ENCODE data around the gene FGF16. TPM values are rescaled to one million over a fixed set of nuclear protein-coding genes. Genes with fewer than 3 reads are reported as not detected.

FGF16 gene
- total RNA-seq, 1 experiment from 2014 or later: not detected

GRCh38 chrX:77441033-77441432 lies 6.2 kb upstream of the FGF16 start:
- BruUV-seq (replicated peaks): no TSS peak
- no peaks in the 10 kb centered on the region for H3K4me1 ChIP-seq (ENCODE audit: control insufficient read depth, insufficient read depth, low read length)
- intact Hi-C loops (cut with micrococcal nuclease; ENCODE audit: unreplicated experiment): no loop called here
- ChIA-PET POLR2A (no interaction called here), CTCF (no interaction called here)
- H3K4me3 ChIP-seq (ENCODE audit: low read depth in 2 of 2, low read length in 2 of 2): no peak overlapping the region
- H3K36me3 ChIP-seq (ENCODE audit: control insufficient read depth, insufficient read depth, low read length): no peaks in the 10 kb centered on the region
- in situ Hi-C loops (cut with HindIII; ENCODE audit: low pct_unique_long_range_greater_than_20kb, low sequenced_read_pairs): no loop called here
- H3K9me3 ChIP-seq (ENCODE audit: control insufficient read depth, insufficient read depth, low read depth, low read length): no peaks in the 10 kb centered on the region
- ATAC-seq (no peak), DNase-seq (ENCODE audit: low read depth, low spot score) (no peak)
- no peaks in the 10 kb centered on the region for H3K27me3 ChIP-seq (ENCODE audit: control insufficient read depth, insufficient read depth, low read length)
- H3K27ac ChIP-seq (ENCODE audit: low read length): no peak overlapping the region
- TF ChIP-seq TCF7L2 (IDR thresholded peaks at IDR 0.05; ENCODE audit: low read depth, low read length) (no peak), SIN3A (IDR thresholded peaks at IDR 0.05; ENCODE audit: borderline replicate concordance, insufficient read depth, low read depth, low read length) (no peak), CTCF (IDR thresholded peaks at IDR 0.05) (no peak), POLR2AphosphoS5 (IDR thresholded peaks at IDR 0.05; ENCODE audit: low read depth, low read length) (no peak), REST (IDR thresholded peaks at IDR 0.05; ENCODE audit: insufficient read depth in 1 of 2, low read depth in 2 of 2, low read length in 1 of 2) (no peak)

GRCh38 chrX:77441479-77441878 lies 5.7 kb upstream of the FGF16 start:
- H3K27ac ChIP-seq (ENCODE audit: low read length): no peak overlapping the region
- H3K36me3 ChIP-seq (ENCODE audit: control insufficient read depth, insufficient read depth, low read length): no peaks in the 10 kb centered on the region
- TF ChIP-seq REST (IDR thresholded peaks at IDR 0.05; ENCODE audit: insufficient read depth in 1 of 2, low read depth in 2 of 2, low read length in 1 of 2) (no peak), SIN3A (IDR thresholded peaks at IDR 0.05; ENCODE audit: borderline replicate concordance, insufficient read depth, low read depth, low read length) (no peak), CTCF (IDR thresholded peaks at IDR 0.05) (no peak)
- no peaks in the 10 kb centered on the region for H3K4me1 ChIP-seq (ENCODE audit: control insufficient read depth, insufficient read depth, low read length)
- no TSS peak for BruUV-seq (replicated peaks)
- ChIA-PET POLR2A (no interaction called here), CTCF (no interaction called here)
- intact Hi-C loops (cut with micrococcal nuclease; ENCODE audit: unreplicated experiment) (no loop called here), in situ Hi-C loops (cut with HindIII; ENCODE audit: low pct_unique_long_range_greater_than_20kb, low sequenced_read_pairs) (no loop called here)
- DNase-seq (ENCODE audit: low read depth, low spot score) (no peak), ATAC-seq (no peak)
- no peak overlapping the region for H3K4me3 ChIP-seq (ENCODE audit: low read depth in 2 of 2, low read length in 2 of 2)
- H3K27me3 ChIP-seq (ENCODE audit: control insufficient read depth, insufficient read depth, low read length): no peaks in the 10 kb centered on the region
- no peaks in the 10 kb centered on the region for H3K9me3 ChIP-seq (ENCODE audit: control insufficient read depth, insufficient read depth, low read depth, low read length)

Data from Panc1 (cell line).